Thoracic aorta (tissue), 2 donors: ENCODE measurements around the gene ZNF420. TPM values are rescaled to one million over a fixed set of nuclear protein-coding genes. Genes with fewer than 3 reads are reported as not detected.
A peak's percentile ranks its signal among the peaks of the same experiment; 100 is the strongest.
"Not testable (repeated sequence)": the region's sequence is repeated elsewhere in the genome, so short reads cannot be mapped to it uniquely, and the experiment has no call there.

Experiments used
- ATAC-seq: fragments of 150-250 bp; one replicate; pipeline ENCODE4 v1.8.0; 2017; ENCODE audit warnings: low read depth; ENCODE audit not compliant: insufficient number of reproducible peaks, low FRiP score
- DNase-seq: peaks from one replicate; pipeline ENCODE4 v3.0.0-alpha.2; 2020; ENCODE audit warnings: low spot score
- H3K27ac ChIP-seq, 2 donors: fragments of 200-600 bp; sonication (generic); 1 replicate in 1 of 2; 2 replicates in 1 of 2; pipeline ENCODE4 v1.5.1; 2016; ENCODE audit warnings: mild to moderate bottlenecking in 2 of 2, moderate library complexity in 2 of 2
- H3K27me3 ChIP-seq: fragments of 200-600 bp; sonication (generic); replicated peaks from 2 replicates; pipeline ENCODE4 v1.6.0; 2016; ENCODE audit warnings: mild to moderate bottlenecking; ENCODE audit not compliant: insufficient read depth
- H3K36me3 ChIP-seq: fragments of 200-600 bp; sonication (generic); one replicate; pipeline ENCODE4 v1.5.1; 2016
- H3K4me1 ChIP-seq, 2 donors: fragments of 200-600 bp; sonication (generic); 1 replicate in 1 of 2; 2 replicates in 1 of 2; pipeline versions ENCODE4 v1.5.1 to v1.6.0; 2016; ENCODE audit warnings: low read depth in 2 of 2, mild to moderate bottlenecking in 1 of 2; ENCODE audit not compliant: control insufficient read depth in 1 of 2
- H3K4me3 ChIP-seq: fragments of 200-600 bp; sonication (generic); 2 replicates; pipeline ENCODE4 v1.5.1; 2016; ENCODE audit warnings: mild to moderate bottlenecking
- H3K9me3 ChIP-seq: fragments of 200-600 bp; sonication (generic); 2 replicates; pipeline ENCODE4 v1.5.1; 2016
- total RNA-seq, 2 donors: library from RNA; depleted of rRNA; stranded (reverse); fragments of >200 nt; gene quantifications; one replicate each; pipeline versions ENCODE4 v1.1.0 to v1.2.3, GENCODE V29; 2016
- TF ChIP-seq, protein P1 (sequence below): fragments of 200-600 bp; sonication (generic); IDR thresholded peaks from one replicate; pipeline ENCODE4 v1.5.1; 2019; ENCODE audit warnings: antibody characterized with exemption

The ZNF420 gene
- total RNA-seq, 2 donors from 2014 or later = 1.8 to 17.5 TPM

DNA sequence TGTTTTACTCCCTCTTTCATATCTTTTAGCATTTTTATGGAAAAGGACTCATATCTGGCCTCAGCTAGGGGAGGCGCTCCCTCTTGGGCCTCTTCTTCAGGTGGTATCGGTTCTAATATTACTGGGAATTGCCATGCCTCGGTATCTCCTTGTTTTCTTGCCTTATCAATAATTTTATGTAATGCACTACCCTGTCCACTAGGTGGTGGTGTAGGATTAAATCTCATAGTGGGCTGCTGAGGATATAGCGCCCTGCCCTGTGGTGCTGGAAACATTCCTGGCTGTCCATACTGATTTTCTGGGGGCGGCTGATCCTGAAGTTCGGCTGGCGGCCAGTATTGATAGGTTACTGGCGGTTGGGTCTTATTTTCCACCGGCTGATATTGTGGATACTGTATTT lies 35.8 kb downstream of the ZNF420 start:
- H3K27ac ChIP-seq = no peak overlapping the region
- no peaks in the 10 kb centered on the region for H3K4me1 ChIP-seq
- H3K36me3 ChIP-seq = peaks cover 68% of the 10 kb centered on the region
- DNase-seq (no peak), ATAC-seq (no peak)
- H3K4me3 ChIP-seq = peak overlapping the region; percentile 11
- no peaks in the 10 kb centered on the region for H3K27me3 ChIP-seq
- peaks cover 95% of the 10 kb centered on the region for H3K9me3 ChIP-seq
- TF ChIP-seq, protein P1, sequence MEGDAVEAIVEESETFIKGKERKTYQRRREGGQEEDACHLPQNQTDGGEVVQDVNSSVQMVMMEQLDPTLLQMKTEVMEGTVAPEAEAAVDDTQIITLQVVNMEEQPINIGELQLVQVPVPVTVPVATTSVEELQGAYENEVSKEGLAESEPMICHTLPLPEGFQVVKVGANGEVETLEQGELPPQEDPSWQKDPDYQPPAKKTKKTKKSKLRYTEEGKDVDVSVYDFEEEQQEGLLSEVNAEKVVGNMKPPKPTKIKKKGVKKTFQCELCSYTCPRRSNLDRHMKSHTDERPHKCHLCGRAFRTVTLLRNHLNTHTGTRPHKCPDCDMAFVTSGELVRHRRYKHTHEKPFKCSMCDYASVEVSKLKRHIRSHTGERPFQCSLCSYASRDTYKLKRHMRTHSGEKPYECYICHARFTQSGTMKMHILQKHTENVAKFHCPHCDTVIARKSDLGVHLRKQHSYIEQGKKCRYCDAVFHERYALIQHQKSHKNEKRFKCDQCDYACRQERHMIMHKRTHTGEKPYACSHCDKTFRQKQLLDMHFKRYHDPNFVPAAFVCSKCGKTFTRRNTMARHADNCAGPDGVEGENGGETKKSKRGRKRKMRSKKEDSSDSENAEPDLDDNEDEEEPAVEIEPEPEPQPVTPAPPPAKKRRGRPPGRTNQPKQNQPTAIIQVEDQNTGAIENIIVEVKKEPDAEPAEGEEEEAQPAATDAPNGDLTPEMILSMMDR = no peak

DNA sequence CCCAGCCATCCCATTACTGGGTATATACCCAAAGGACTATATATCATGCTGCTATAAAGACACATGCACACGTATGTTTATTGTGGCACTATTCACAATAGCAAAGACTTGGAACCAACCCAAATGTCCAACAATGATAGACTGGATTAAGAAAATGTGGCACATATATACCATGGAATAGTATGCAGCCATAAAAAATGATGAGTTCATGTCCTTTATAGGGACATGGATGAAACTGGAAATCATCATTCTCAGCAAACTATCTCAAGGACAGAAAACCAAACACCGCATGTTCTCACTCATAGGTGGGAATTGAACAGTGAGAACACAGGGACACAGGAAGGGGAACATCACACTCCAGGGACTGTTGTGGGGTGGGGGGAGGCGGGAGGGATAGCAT lies 43.9 kb downstream of the ZNF420 start:
- DNase-seq, H3K4me1 ChIP-seq, H3K27me3 ChIP-seq, H3K4me3 ChIP-seq, H3K27ac ChIP-seq, ATAC-seq: not testable (repeated sequence)
- Histone ChIP-seq H3K9me3 (peaks cover 75% of the 10 kb centered on the region), H3K36me3 (peaks cover 20% of the 10 kb centered on the region)

DNA sequence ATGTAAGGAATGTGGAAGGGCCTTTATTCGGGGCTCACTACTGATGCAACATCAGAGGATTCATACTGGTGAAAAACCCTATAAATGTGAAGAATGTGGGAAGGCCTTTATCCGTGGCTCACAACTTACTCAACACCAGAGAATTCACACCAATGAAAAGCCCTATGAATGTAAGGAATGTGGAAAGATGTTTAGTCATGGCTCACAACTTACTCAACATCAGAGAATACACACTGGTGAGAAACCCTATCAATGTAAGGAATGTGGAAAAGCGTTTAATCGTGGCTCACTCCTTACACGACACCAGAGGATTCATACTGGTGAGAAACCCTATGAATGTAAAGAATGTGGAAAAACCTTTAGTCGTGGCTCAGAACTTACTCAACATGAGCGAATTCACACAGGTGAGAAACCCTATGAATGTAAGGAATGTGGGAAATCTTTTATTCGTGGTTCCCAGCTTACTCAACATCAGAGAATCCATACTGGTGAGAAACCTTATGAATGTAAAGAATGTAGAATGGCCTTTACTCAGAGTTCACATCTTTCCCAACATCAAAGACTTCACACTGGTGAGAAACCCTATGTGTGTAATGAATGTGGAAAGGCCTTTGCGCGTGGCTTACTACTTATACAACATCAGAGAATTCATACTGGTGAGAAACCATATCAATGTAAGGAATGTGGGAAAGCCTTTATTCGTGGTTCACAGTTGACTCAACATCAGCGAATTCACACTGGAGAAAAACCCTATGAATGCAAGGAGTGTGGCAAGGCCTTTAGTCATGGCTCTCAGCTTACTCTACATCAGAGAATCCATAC lies 50.0 kb downstream of the ZNF420 start:
- DNase-seq (no peak), ATAC-seq (no peak)
- H3K27me3 ChIP-seq = no peaks in the 10 kb centered on the region
- TF ChIP-seq, protein P1 = no peak
- peaks cover 53% of the 10 kb centered on the region for H3K36me3 ChIP-seq
- peaks cover 100% of the 10 kb centered on the region for H3K9me3 ChIP-seq
- no peak overlapping the region for H3K27ac ChIP-seq
- peak overlapping the region; percentile 22 for H3K4me3 ChIP-seq
- no peaks in the 10 kb centered on the region for H3K4me1 ChIP-seq

DNA sequence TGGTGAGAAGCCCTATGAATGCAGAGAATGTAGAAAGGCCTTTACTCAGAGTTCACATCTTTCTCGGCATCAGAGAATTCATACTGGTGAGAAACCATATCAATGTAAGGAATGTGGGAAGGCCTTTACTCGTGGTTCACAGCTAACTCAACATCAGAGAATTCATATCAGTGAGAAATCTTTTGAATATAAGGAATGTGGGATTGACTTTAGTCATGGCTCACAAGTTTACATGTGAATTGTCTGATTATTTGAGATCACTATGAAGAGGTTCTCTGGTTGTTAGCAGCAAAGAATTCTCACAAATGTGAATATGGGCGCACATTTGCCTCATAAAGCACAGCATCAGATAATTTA lies 50.6 kb downstream of the ZNF420 start:
- Histone ChIP-seq H3K27ac (no peak overlapping the region), H3K9me3 (peaks cover 100% of the 10 kb centered on the region), H3K4me1 (no peaks in the 10 kb centered on the region), H3K4me3 (peak overlapping the region; percentile 19), H3K27me3 (no peaks in the 10 kb centered on the region), H3K36me3 (peaks cover 51% of the 10 kb centered on the region)
- DNase-seq = no peak
- TF ChIP-seq, protein P1 = no peak
- ATAC-seq = no peak

DNA sequence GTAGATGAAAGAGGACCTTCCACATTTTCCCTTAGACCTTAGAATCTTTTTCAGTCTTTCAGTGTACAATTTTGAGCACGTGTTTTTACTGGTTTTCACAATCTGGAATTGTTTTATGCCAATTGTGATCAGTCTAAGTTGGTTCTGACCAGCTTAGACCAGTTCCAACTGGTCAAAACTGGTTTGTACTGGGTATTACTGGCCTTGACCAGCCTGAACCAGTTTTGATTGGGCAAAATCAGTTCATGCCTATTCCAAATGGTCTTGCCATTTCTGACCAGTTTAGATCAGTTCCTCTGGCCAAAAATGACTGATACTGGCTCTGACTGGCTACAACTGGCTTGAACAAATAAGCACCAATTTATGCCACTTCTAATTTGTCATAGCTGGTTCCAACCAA lies 57.9 kb downstream of the ZNF420 start:
- H3K27ac ChIP-seq = no peak overlapping the region
- H3K4me1 ChIP-seq = no peaks in the 10 kb centered on the region
- no peak overlapping the region for H3K4me3 ChIP-seq
- DNase-seq (no peak), ATAC-seq (no peak)
- no peaks in the 10 kb centered on the region for H3K27me3 ChIP-seq
- TF ChIP-seq, protein P1 = no peak
- peaks cover under 1% of the 10 kb centered on the region for H3K36me3 ChIP-seq
- peaks cover 94% of the 10 kb centered on the region for H3K9me3 ChIP-seq

DNA sequence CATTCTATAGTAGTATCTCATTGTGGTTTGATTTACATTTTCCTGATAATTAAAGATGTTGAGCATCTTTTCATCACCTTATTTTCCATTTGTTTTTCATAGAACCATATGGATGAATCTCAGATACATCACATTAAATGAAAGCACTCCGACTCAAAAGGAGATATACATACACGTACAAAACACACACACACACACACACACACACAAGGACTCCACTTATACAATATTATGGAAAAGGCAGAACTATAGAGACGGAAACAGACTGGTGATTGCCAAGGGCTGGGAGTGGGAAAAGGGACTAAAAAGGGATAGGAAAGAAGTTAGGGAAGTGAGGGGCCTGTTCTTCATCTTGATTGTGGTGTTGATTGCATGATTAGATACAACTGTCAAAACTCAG lies 70.0 kb downstream of the ZNF420 start:
- peaks cover 85% of the 10 kb centered on the region for H3K9me3 ChIP-seq
- ATAC-seq = no peak
- H3K27ac ChIP-seq = no peak overlapping the region
- DNase-seq = no peak
- peaks cover 59% of the 10 kb centered on the region for H3K36me3 ChIP-seq
- H3K4me3 ChIP-seq = no peak overlapping the region
- H3K4me1 ChIP-seq = no peaks in the 10 kb centered on the region
- TF ChIP-seq, protein P1 = no peak
- H3K27me3 ChIP-seq = no peaks in the 10 kb centered on the region
